Testis (tissue), 2 donors: ENCODE data around the gene LRP1B.

Experiments used
- CTCF ChIP-seq, 3 experiments: fragments of 450-650 bp in 2 of 3; fragments of 200-600 bp in 1 of 3; sonication (generic) in 1 of 3; IDR thresholded peaks; one replicate each; pipeline ENCODE4 v1.5.1; 2016 to 2019; ENCODE audit warnings: antibody characterized with exemption in 3 of 3, mild to moderate bottlenecking in 2 of 3, moderate library complexity in 1 of 3
- POLR2A ChIP-seq: fragments of 450-650 bp; IDR thresholded peaks from one replicate; pipeline ENCODE4 v1.6.1; 2017; ENCODE audit warnings: antibody characterized with exemption, mild to moderate bottlenecking, moderate library complexity

GRCh38 chr2:140600116-140600515 lies 1530.7 kb downstream of the LRP1B start:
- TF ChIP-seq CTCF (IDR thresholded peaks at IDR 0.05) (no peak), POLR2A (no peak)
